Colonic mucosa (tissue), 4 donors: ENCODE results near the gene C6orf62. TPM values are rescaled to one million over a fixed set of nuclear protein-coding genes. Genes with fewer than 3 reads are reported as not detected.
"Not testable (repeated sequence)": the region's sequence is repeated elsewhere in the genome, so short reads cannot be mapped to it uniquely, and the experiment has no call there.

Source experiments
- DNase-seq: peaks from one replicate; pipeline ENCODE4 v3.0.0-alpha.2; 2020
- H3K27ac ChIP-seq: fragments of 200-600 bp; one replicate; pipeline ENCODE4 v1.8.0; 2021
- H3K27me3 ChIP-seq: fragments of 200-600 bp; one replicate; pipeline ENCODE4 v1.8.0; 2021
- H3K36me3 ChIP-seq: fragments of 200-600 bp; one replicate; pipeline ENCODE4 v1.8.0; 2021
- H3K4me1 ChIP-seq: fragments of 200-600 bp; one replicate; pipeline ENCODE4 v1.8.0; 2021; ENCODE audit warnings: mild to moderate bottlenecking
- H3K4me3 ChIP-seq: fragments of 200-600 bp; one replicate; pipeline ENCODE4 v1.8.0; 2021
- H3K9ac ChIP-seq, 2 donors: one replicate each; pipeline ENCODE4 v1.7.0; 2013; ENCODE audit warnings: control low read depth in 2 of 2, low read depth in 2 of 2, low read length in 2 of 2
- H3K9me3 ChIP-seq: fragments of 200-600 bp; one replicate; pipeline ENCODE4 v1.8.0; 2021
- intact Hi-C: fragments of 100-400 bp; cut with DNase I; formaldehyde crosslinking; loops from one replicate; pipeline ENCODE4 v1.14.1; 2022
- total RNA-seq, 2 donors: library from RNA; stranded (reverse); fragmentation: NEBNext Ultra II Directional in 1 of 2; extraction: Animal tissue kit (Norgen Biotek cat#: 25700) in 1 of 2; gene quantifications; one replicate each; pipeline ENCODE4 v1.2.1, GENCODE V29; 2021
- TF ChIP-seq, protein P1 (sequence below): fragments of 200-600 bp; IDR thresholded peaks from one replicate; pipeline ENCODE4 v1.8.0; 2022; ENCODE audit warnings: antibody characterized with exemption, mild to moderate bottlenecking
- donor health status: healthy.
- donor health status: DM: no; HTN: no; CAD: no.
- donor health status: DM: no; HTN: no; CAD: no.

C6orf62 gene
- total RNA-seq, 2 donors from 2014 or later: 70.5 to 85.3 TPM

DNA sequence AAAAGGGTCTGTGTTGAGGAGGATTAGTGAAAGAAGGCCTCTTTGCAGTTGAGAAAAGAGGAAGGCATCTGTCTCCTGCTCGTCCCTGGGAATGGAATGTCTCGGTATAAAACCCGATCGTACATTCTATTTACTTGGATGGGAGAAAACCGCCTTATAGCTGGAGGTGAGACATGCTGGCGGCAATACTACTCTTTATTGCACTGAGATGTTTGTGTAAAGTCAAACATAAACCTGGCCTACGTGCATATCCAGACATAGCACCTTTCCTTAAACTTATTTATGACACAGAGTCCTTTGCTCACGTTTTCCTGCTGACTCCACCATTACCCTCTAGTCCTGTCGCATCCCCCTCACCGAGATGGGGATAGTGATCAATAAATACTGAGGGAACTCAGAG is 56.7 kb downstream of the C6orf62 start:
- Histone ChIP-seq H3K27me3 (no peaks in the 10 kb centered on the region), H3K27ac (peak overlapping the region; percentile 98), H3K9me3 (no peaks in the 10 kb centered on the region), H3K4me1 (peaks cover 20% of the 10 kb centered on the region), H3K4me3 (peak overlapping the region; percentile 7), H3K9ac (peak overlapping the region in 1 of 2 donors; percentile 99), H3K36me3 (no peaks in the 10 kb centered on the region)
- peak; percentile 76 for DNase-seq
- TF ChIP-seq, protein P1, sequence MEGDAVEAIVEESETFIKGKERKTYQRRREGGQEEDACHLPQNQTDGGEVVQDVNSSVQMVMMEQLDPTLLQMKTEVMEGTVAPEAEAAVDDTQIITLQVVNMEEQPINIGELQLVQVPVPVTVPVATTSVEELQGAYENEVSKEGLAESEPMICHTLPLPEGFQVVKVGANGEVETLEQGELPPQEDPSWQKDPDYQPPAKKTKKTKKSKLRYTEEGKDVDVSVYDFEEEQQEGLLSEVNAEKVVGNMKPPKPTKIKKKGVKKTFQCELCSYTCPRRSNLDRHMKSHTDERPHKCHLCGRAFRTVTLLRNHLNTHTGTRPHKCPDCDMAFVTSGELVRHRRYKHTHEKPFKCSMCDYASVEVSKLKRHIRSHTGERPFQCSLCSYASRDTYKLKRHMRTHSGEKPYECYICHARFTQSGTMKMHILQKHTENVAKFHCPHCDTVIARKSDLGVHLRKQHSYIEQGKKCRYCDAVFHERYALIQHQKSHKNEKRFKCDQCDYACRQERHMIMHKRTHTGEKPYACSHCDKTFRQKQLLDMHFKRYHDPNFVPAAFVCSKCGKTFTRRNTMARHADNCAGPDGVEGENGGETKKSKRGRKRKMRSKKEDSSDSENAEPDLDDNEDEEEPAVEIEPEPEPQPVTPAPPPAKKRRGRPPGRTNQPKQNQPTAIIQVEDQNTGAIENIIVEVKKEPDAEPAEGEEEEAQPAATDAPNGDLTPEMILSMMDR: no peak
- intact Hi-C loops: no loop called here

DNA sequence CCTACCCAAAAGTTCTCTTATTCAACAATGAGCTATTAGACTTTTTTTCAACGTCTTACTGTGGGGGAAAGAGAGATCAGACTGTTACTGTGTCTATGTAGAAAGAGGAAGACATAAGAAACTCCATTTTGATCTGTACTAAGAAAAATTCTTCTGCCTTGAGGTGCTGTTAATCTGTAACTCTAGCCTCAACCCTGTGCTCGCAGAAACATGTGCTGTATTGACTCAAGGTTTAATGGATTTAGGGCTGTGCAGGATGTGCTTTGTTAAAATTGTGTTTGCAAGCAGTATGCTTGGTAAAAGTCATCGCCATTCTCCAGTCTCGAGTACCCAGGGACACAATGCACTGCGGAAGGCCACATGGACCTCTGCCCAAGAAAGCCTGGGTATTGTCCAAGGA is 57.2 kb downstream of the C6orf62 start:
- intact Hi-C loops: not testable (repeated sequence)

DNA sequence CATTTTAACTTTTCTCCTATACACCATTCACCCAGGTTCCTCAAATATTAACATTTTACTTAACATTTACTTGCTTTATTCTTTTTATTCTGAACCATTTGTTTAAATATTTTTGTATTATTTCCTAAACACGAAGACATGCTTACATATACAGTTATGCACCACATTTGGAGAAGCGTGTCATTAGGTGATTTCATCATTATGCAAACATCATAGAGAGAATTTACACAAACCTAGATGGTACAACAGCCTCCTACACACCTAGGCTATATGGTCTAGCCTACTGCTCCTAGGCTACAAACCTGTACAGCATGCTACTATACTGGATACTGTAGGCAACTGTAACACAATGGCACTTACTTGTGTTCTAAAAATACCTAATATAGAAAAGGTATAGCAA is 58.8 kb downstream of the C6orf62 start:
- Histone ChIP-seq H3K27me3 (no peaks in the 10 kb centered on the region), H3K4me3 (no peak overlapping the region), H3K4me1 (peaks cover 16% of the 10 kb centered on the region), H3K27ac (peak overlapping the region; percentile 55), H3K9ac (no peak overlapping the region), H3K9me3 (no peaks in the 10 kb centered on the region), H3K36me3 (no peaks in the 10 kb centered on the region)
- TF ChIP-seq, protein P1: no peak
- DNase-seq: no peak
- intact Hi-C loops: no loop called here

More for the DNA sequence above, 57.2 kb downstream of the C6orf62 start:
- not testable (repeated sequence) for H3K4me3 ChIP-seq, H3K27me3 ChIP-seq, H3K9me3 ChIP-seq, H3K36me3 ChIP-seq
- H3K27ac ChIP-seq: peak overlapping the region; percentile 98
- peak overlapping the region in 1 of 2 donors; percentile 99 for H3K9ac ChIP-seq
- DNase-seq: peak; percentile 26
- H3K4me1 ChIP-seq: peaks cover 20% of the 10 kb centered on the region

DNA sequence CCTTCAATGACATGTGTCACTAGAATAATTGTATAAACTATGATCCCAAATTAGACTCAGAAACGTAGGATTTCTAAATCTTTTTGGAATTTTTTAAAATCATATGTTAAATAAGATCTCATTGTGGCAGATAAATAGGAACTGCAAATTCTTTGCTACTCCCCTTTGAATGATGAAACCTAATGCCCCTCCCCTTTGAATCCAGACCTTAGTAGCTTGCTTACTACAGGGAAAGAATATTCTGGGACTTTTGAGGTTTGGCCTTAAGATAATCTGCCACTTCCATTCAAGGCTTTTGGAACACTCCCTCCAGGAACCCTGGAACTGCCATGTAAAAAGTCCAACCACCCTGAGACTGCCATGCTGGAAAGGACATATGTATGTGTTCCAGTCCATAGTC is 59.4 kb downstream of the C6orf62 start:
- no peak overlapping the region for H3K4me3 ChIP-seq
- H3K27ac ChIP-seq: peak overlapping the region; percentile 55
- peaks cover 16% of the 10 kb centered on the region for H3K4me1 ChIP-seq
- TF ChIP-seq, protein P1: no peak
- H3K27me3 ChIP-seq: no peaks in the 10 kb centered on the region
- no peak for DNase-seq
- no peaks in the 10 kb centered on the region for H3K36me3 ChIP-seq
- intact Hi-C loops: no loop called here
- H3K9ac ChIP-seq: no peak overlapping the region
- H3K9me3 ChIP-seq: no peaks in the 10 kb centered on the region

DNA sequence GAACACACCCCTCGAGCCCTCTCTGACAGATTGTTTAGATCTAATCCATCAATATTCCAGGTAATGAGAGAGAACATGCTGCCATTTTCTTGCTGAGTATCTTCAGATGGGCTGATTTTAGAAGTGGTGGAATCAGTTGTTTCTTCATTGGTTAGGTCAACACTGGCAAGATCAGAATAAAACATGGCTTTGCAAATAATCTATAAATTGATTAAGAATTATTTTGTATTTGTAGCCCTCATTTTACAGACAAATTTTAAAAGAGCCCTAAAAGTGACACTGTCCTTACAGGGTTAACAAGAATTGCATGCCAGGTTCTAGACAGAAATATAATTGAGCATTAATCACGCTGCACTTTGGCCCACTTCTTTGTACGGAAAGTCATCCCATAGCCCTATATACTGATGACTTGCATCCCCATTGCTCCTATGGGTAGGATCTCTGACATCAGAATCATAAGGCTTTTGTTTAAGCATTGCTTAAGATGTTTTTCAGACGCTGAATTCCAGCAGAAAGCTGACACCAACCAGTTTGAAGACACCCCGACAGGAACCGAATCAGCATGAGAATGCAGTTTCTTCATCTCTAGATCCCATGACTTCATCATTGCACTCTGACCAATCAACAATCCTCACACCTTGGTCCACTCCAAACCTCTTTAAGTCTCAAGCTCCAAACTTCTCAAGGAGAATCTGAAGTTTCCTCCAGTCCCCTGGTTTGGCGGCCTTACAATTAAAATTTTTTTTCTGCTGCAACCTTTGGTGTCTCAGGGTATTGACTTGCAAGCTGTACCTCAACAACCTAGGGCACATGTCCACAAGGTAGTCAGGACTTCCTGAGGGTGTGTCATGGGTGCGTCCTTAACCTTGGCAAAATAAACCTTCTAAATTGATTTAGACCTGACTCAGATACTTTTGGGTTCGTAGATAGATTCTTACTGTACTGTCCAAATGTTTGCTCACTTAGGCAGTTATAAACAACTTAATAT is 60.1 kb downstream of the C6orf62 start:
- TF ChIP-seq, protein P1: no peak
- H3K4me1 ChIP-seq: peaks cover 16% of the 10 kb centered on the region
- no peaks in the 10 kb centered on the region for H3K27me3 ChIP-seq
- no peaks in the 10 kb centered on the region for H3K9me3 ChIP-seq
- intact Hi-C loops: no loop called here
- no peak overlapping the region for H3K27ac ChIP-seq
- peak; percentile 76 for DNase-seq
- no peaks in the 10 kb centered on the region for H3K36me3 ChIP-seq
- H3K9ac ChIP-seq: no peak overlapping the region
- H3K4me3 ChIP-seq: no peak overlapping the region

DNA sequence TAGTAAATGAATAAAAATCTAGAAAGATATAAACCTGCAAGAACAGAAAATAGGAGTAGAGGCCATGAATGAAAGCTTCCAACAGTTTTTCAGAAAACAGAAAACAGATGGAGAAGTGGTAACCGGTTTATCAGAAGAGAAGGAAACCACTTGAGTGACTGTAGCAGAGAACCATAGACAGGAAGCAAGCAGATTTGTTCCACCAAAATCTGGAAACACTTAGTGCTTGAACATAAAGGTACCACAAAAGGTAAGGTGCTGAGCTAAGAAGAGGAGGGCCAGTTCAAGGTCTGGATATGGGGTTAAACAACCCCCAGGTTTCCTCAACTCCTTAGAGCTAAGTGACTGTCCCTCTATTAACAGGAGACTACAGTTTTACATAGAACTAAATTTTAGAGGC is 63.7 kb downstream of the C6orf62 start:
- no peak overlapping the region for H3K9ac ChIP-seq
- no peaks in the 10 kb centered on the region for H3K9me3 ChIP-seq
- TF ChIP-seq, protein P1: no peak
- no peak overlapping the region for H3K4me3 ChIP-seq
- no peaks in the 10 kb centered on the region for H3K27me3 ChIP-seq
- intact Hi-C loops: no loop called here
- H3K36me3 ChIP-seq: peaks cover 8% of the 10 kb centered on the region
- no peak for DNase-seq
- H3K4me1 ChIP-seq: no peaks in the 10 kb centered on the region
- H3K27ac ChIP-seq: no peak overlapping the region
